Naive thymus-derived CD8-positive, alpha-beta T cell (primary cell): ENCODE data around the gene DPP3. TPM values are rescaled to one million over a fixed set of nuclear protein-coding genes. Genes with fewer than 3 reads are reported as not detected.
A peak's percentile ranks its signal among the peaks of the same experiment; 100 is the strongest.

Experiments used
- ATAC-seq, 2 donors: fragments of 150-1000 bp; cut with Tn5 transposase in 1 of 2; sonication (Bioruptor Pico), chemical (Tn5 transposase) in 1 of 2; 1 replicate in 1 of 2; 2 replicates in 1 of 2; pipeline ENCODE4 v1.10.0; 2021; ENCODE audit warnings: mild to moderate bottlenecking in 2 of 2, moderate library complexity in 2 of 2
- POLR2A ChIA-PET: fragments of 350-600 bp; sonication (Branson Sonifier 250); formaldehyde crosslinking; loops from one replicate; lab custom pipeline; 2021; ENCODE audit warnings: antibody characterized with exemption; lab: Charles Lee
- DNase-seq, 10 donors: peaks; one replicate each; pipeline versions ENCODE4 v3.0.0 to v3.0.0-alpha.2; 2020 to 2022
- H3K27ac Mint-ChIP-seq, 10 donors: one replicate each; pipeline ENCODE4 v1.8.0; 2020 to 2022; ENCODE audit warnings: mild to moderate bottlenecking in 10 of 10, mixed read lengths in 10 of 10, moderate library complexity in 4 of 10, inconsistent platforms in 1 of 10
- H3K27me3 Mint-ChIP-seq, 5 donors: one replicate each; pipeline ENCODE4 v1.8.0; 2021 to 2022; ENCODE audit warnings: mixed read lengths in 5 of 5
- H3K36me3 Mint-ChIP-seq, 3 donors: one replicate each; pipeline ENCODE4 v1.8.0; 2020 to 2022; ENCODE audit warnings: mixed read lengths in 3 of 3, mild to moderate bottlenecking in 2 of 3, inconsistent platforms in 1 of 3
- H3K4me1 Mint-ChIP-seq, 4 donors: one replicate each; pipeline ENCODE4 v1.8.0; 2021 to 2022; ENCODE audit warnings: mixed read lengths in 4 of 4
- H3K4me3 Mint-ChIP-seq, 10 donors: one replicate each; pipeline ENCODE4 v1.8.0; 2020 to 2022; ENCODE audit warnings: mild to moderate bottlenecking in 10 of 10, mixed read lengths in 10 of 10, moderate library complexity in 6 of 10, inconsistent platforms in 1 of 10
- H3K9me3 Mint-ChIP-seq, 9 donors: one replicate each; pipeline ENCODE4 v1.8.0; 2020 to 2022; ENCODE audit warnings: mixed read lengths in 9 of 9, mild to moderate bottlenecking in 3 of 9, inconsistent platforms in 1 of 9, moderate library complexity in 1 of 9
- polyA plus RNA-seq, 3 donors: library from polyadenylated mRNA; unstranded; fragments of 300-500 nt; fragmentation: Illumina TruSeq; gene quantifications; one replicate each; pipeline ENCODE4 v1.2.3, GENCODE V29; 2021
- total RNA-seq, 8 experiments: library from RNA in 2 of 8; stranded (reverse) in 2 of 8; gene quantifications; one replicate each; pipeline ENCODE4 v1.2.3 and lab custom pipeline; 2021 to 2026

DPP3 gene
- total and polyA plus RNA-seq, 5 experiments from 2014 or later = 20.0 to 25.4 (median 20.5) TPM

GRCh38 chr11:66465373-66466224 lies 14.6 kb upstream of the DPP3 start:
- Mint-ChIP-seq H3K4me1 (peaks cover 5 to 36% (median 19%) of the 10 kb centered on the region in 4 donors), H3K36me3 (peaks cover 0 to 2% (median 0%) of the 10 kb centered on the region in 3 donors), H3K27ac (peak overlapping the region; percentile 53 to 97 (median 94)), H3K9me3 (peaks cover 0 to 5% (median 0%) of the 10 kb centered on the region in 9 donors), H3K4me3 (peak overlapping the region; percentile 85 to 93 (median 90)), H3K27me3 (no peaks in the 10 kb centered on the region)
- DNase-seq (no peak), ATAC-seq (no peak)
- POLR2A ChIA-PET = interaction anchor here (0.9 to 5.4 kb wide), 12 partner anchors 8 to 173 kb away, joined by 3 to 46 read pairs (median 4); partner anchors contain the start of genes BBS1, DPP3, MRPL11 and RBM14

GRCh38 chr11:66466225-66467033 lies 13.8 kb upstream of the DPP3 start, which contains the start of gene PELI3:
TSS of gene PELI3 (plus strand) at chr11:66466905. CDS start at chr11:66468129, 1,224 bp downstream.
- no peaks in the 10 kb centered on the region for H3K27me3 Mint-ChIP-seq
- H3K27ac Mint-ChIP-seq = peak within 1 kb of the TSS; percentile 72 to 97 (median 94)
- POLR2A ChIA-PET = interaction anchor here (0.6 to 5.4 kb wide), 17 partner anchors 9 to 211 kb away, joined by 3 to 46 read pairs (median 4); partner anchors contain the start of genes BBS1, DPP3, MRPL11 and RBM14
- H3K4me1 Mint-ChIP-seq = peaks cover 8 to 34% (median 19%) of the 10 kb centered on the region in 4 donors
- peak within 1 kb of the TSS; percentile 86 to 93 (median 90) for H3K4me3 Mint-ChIP-seq
- ATAC-seq (peak; percentile 85 to 91), DNase-seq (peak; percentile 87 to 97 (median 94))
- peaks cover 0 to 2% (median 0%) of the 10 kb centered on the region in 3 donors for H3K36me3 Mint-ChIP-seq
- H3K9me3 Mint-ChIP-seq = peaks cover 0 to 5% (median 0%) of the 10 kb centered on the region in 9 donors

GRCh38 chr11:66467034-66467659 lies 13.1 kb upstream of the DPP3 start:
- Mint-ChIP-seq H3K36me3 (peaks cover 0 to 2% (median 0%) of the 10 kb centered on the region in 3 donors), H3K27ac (peak overlapping the region in 9 of 10 donors; percentile 28 to 93 (median 89)), H3K27me3 (no peaks in the 10 kb centered on the region), H3K4me3 (peak overlapping the region; percentile 76 to 92 (median 89)), H3K9me3 (peaks cover 0 to 5% (median 0%) of the 10 kb centered on the region in 9 donors), H3K4me1 (peaks cover 8 to 32% (median 19%) of the 10 kb centered on the region in 4 donors)
- ATAC-seq (peak; percentile 59 to 62), DNase-seq (peak in 1 of 10 donors; percentile 33)
- POLR2A ChIA-PET = interaction anchor here (0.6 to 5.4 kb wide), 15 partner anchors 12 to 211 kb away, joined by 3 to 46 read pairs (median 4); partner anchors contain the start of genes BBS1, DPP3, MRPL11 and RBM4

- H3K36me3 Mint-ChIP-seq = peaks cover 0 to 2% (median 0%) of the 10 kb centered on the region in 3 donors
- peak overlapping the region in 8 of 10 donors; percentile 28 to 93 (median 82) for H3K27ac Mint-ChIP-seq
- peak overlapping the region; percentile 76 to 92 (median 89) for H3K4me3 Mint-ChIP-seq
- POLR2A ChIA-PET = interaction anchor here (0.6 to 5.4 kb wide), 3 partner anchors 12 to 32 kb away, joined by 3 to 46 read pairs (median 5); partner anchors contain the start of genes DPP3 and MRPL11
- ATAC-seq (no peak), DNase-seq (no peak)
- no peaks in the 10 kb centered on the region for H3K27me3 Mint-ChIP-seq
- peaks cover 0 to 3% (median 0%) of the 10 kb centered on the region in 9 donors for H3K9me3 Mint-ChIP-seq
- H3K4me1 Mint-ChIP-seq = peaks cover 8 to 32% (median 19%) of the 10 kb centered on the region in 4 donors
Measured at GRCh38 chr11:66467756-66468155, 12.5 kb upstream of the DPP3 start.

GRCh38 chr11:66468691-66469090 lies 11.5 kb upstream of the DPP3 start:
- Mint-ChIP-seq H3K27me3 (no peaks in the 10 kb centered on the region), H3K27ac (peak overlapping the region in 1 of 10 donors; percentile 57)
- no peak for ATAC-seq

GRCh38 chr11:66469441-66469840 lies 10.8 kb upstream of the DPP3 start:
- ATAC-seq (no peak), DNase-seq (no peak)
- Mint-ChIP-seq H3K36me3 (peaks cover 0 to 5% (median 0%) of the 10 kb centered on the region in 3 donors), H3K4me1 (peaks cover 8 to 32% (median 19%) of the 10 kb centered on the region in 4 donors), H3K4me3 (no peak overlapping the region), H3K27me3 (no peaks in the 10 kb centered on the region), H3K9me3 (no peaks in the 10 kb centered on the region), H3K27ac (no peak overlapping the region)
- POLR2A ChIA-PET = interaction anchor here (0.7 to 5.4 kb wide), 2 partner anchors 10 to 865 kb away, joined by 4 to 46 read pairs; partner anchors contain the start of gene DPP3

More at GRCh38 chr11:66468691-66469090, 11.5 kb upstream of the DPP3 start:
- Mint-ChIP-seq H3K36me3 (peaks cover 0 to 2% (median 0%) of the 10 kb centered on the region in 3 donors), H3K4me3 (peak overlapping the region in 9 of 10 donors; percentile 50 to 92 (median 86)), H3K4me1 (peaks cover 8 to 32% (median 19%) of the 10 kb centered on the region in 4 donors), H3K9me3 (no peaks in the 10 kb centered on the region)
- POLR2A ChIA-PET = interaction anchor here (5.4 kb wide), 1 partner anchor 11 kb away, joined by 46 read pairs; the partner anchor contains the start of gene DPP3
- DNase-seq = no peak

- H3K4me3 Mint-ChIP-seq = peak overlapping the region in 2 of 10 donors; percentile 6 to 68
- POLR2A ChIA-PET = interaction anchor here (5.4 kb wide), 1 partner anchor 10 kb away, joined by 46 read pairs; the partner anchor contains the start of gene DPP3
- H3K27me3 Mint-ChIP-seq = no peaks in the 10 kb centered on the region
- DNase-seq = no peak
- peaks cover 0 to 5% (median 0%) of the 10 kb centered on the region in 3 donors for H3K36me3 Mint-ChIP-seq
- H3K9me3 Mint-ChIP-seq = no peaks in the 10 kb centered on the region
- peak overlapping the region in 2 of 10 donors; percentile 41 to 72 for H3K27ac Mint-ChIP-seq
- ATAC-seq = no peak
- H3K4me1 Mint-ChIP-seq = peaks cover 8 to 29% (median 19%) of the 10 kb centered on the region in 4 donors
Measured at GRCh38 chr11:66470015-66470414, 10.2 kb upstream of the DPP3 start.

GRCh38 chr11:66471142-66471541 lies 9.1 kb upstream of the DPP3 start:
- no peak for DNase-seq
- Mint-ChIP-seq H3K27me3 (no peaks in the 10 kb centered on the region), H3K4me1 (peaks cover 8 to 18% (median 13%) of the 10 kb centered on the region in 4 donors), H3K4me3 (no peak overlapping the region), H3K9me3 (no peaks in the 10 kb centered on the region), H3K36me3 (peaks cover 0 to 5% (median 0%) of the 10 kb centered on the region in 3 donors), H3K27ac (no peak overlapping the region)
- ATAC-seq = no peak
- POLR2A ChIA-PET = interaction anchor here (5.4 kb wide), 1 partner anchor 8 kb away, joined by 46 read pairs; the partner anchor contains the start of gene DPP3

- DNase-seq (no peak), ATAC-seq (no peak)
- no peaks in the 10 kb centered on the region for H3K27me3 Mint-ChIP-seq
- POLR2A ChIA-PET = no interaction called here
- no peak overlapping the region for H3K4me3 Mint-ChIP-seq
- peaks cover 0 to 5% (median 0%) of the 10 kb centered on the region in 3 donors for H3K36me3 Mint-ChIP-seq
- no peaks in the 10 kb centered on the region for H3K9me3 Mint-ChIP-seq
- peaks cover 11 to 14% (median 12%) of the 10 kb centered on the region in 4 donors for H3K4me1 Mint-ChIP-seq
- H3K27ac Mint-ChIP-seq = no peak overlapping the region
Measured at GRCh38 chr11:66472054-66472453, 8.2 kb upstream of the DPP3 start.

- H3K27ac Mint-ChIP-seq = no peak overlapping the region
- H3K9me3 Mint-ChIP-seq = no peaks in the 10 kb centered on the region
- H3K4me1 Mint-ChIP-seq = peaks cover 3 to 13% (median 6%) of the 10 kb centered on the region in 4 donors
- no peak for DNase-seq
- H3K27me3 Mint-ChIP-seq = no peaks in the 10 kb centered on the region
- POLR2A ChIA-PET = no interaction called here
- H3K36me3 Mint-ChIP-seq = peaks cover 0 to 5% (median 0%) of the 10 kb centered on the region in 3 donors
- ATAC-seq = no peak
- no peak overlapping the region for H3K4me3 Mint-ChIP-seq
Measured at GRCh38 chr11:66473167-66473566, 7.1 kb upstream of the DPP3 start.
